ENCODE results near the gene SMOC1.

Gene SMOC1, protein sequence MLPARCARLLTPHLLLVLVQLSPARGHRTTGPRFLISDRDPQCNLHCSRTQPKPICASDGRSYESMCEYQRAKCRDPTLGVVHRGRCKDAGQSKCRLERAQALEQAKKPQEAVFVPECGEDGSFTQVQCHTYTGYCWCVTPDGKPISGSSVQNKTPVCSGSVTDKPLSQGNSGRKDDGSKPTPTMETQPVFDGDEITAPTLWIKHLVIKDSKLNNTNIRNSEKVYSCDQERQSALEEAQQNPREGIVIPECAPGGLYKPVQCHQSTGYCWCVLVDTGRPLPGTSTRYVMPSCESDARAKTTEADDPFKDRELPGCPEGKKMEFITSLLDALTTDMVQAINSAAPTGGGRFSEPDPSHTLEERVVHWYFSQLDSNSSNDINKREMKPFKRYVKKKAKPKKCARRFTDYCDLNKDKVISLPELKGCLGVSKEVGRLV

DNA sequence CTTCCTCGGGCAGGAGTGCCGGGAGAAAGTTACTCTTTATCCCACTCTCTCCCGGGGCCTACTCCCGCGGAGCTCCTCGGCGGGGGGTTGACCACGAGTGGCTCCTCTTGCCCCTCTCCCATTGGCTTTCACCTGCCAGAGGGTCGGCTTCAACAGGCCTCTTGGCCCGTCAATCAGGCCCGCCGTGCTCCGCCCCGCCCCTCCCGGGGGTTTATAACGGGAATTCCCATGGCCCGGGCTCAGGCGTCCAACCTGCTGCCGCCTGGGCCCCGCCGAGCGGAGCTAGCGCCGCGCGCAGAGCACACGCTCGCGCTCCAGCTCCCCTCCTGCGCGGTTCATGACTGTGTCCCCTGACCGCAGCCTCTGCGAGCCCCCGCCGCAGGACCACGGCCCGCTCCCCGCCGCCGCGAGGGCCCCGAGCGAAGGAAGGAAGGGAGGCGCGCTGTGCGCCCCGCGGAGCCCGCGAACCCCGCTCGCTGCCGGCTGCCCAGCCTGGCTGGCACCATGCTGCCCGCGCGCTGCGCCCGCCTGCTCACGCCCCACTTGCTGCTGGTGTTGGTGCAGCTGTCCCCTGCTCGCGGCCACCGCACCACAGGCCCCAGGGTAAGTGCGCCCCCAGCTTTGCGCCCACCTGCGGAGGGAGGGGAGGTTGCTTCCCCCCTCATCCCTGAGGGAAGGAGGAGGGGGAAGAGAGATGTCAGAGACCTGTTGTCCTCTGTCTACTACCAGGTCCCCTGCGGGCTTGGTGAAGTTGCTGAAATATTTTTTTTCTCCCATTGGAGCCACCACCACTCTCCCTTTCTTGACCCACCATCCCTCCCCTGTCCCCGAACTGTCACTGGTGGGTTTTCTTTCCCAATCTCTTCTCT, at the start of gene SMOC1:
Gene SMOC1, plus strand, starts transcription at position 242 of the 869 bp plus-strand sequence. Its CDS starts 263 bp downstream, at position 505.
- no peak for DNase-seq (ENCODE audit: low read depth)

- no peak for DNase-seq (ENCODE audit: low read depth)
These were observed 40.3 kb upstream of the SMOC1 start for GRCh38 chr14:69838881-69839416.

GRCh38 chr14:69839661-69840060, 39.6 kb upstream of the SMOC1 start:
- DNase-seq (ENCODE audit: low read depth), result no peak

DNA sequence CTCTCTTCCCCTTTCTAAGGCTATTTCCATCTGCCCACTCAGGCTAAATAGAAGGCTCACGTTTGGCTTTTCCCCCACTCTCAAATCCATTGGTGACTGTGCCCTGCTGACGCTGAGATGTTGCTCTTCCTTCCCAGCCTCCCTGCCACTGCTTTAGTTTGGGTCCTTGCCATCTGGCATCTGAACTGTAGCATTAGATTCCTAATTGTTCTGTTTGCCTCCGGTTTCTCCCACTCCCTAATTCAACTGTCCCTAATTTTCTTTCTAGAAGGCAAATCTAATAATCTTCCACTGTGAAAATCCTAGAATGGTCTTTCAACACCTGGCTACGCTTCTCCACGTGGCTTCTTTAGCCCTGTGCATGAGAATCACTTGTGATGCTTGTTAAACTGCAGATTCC, 37.6 kb upstream of the SMOC1 start:
- DNase-seq (ENCODE audit: low read depth), result no peak

DNA sequence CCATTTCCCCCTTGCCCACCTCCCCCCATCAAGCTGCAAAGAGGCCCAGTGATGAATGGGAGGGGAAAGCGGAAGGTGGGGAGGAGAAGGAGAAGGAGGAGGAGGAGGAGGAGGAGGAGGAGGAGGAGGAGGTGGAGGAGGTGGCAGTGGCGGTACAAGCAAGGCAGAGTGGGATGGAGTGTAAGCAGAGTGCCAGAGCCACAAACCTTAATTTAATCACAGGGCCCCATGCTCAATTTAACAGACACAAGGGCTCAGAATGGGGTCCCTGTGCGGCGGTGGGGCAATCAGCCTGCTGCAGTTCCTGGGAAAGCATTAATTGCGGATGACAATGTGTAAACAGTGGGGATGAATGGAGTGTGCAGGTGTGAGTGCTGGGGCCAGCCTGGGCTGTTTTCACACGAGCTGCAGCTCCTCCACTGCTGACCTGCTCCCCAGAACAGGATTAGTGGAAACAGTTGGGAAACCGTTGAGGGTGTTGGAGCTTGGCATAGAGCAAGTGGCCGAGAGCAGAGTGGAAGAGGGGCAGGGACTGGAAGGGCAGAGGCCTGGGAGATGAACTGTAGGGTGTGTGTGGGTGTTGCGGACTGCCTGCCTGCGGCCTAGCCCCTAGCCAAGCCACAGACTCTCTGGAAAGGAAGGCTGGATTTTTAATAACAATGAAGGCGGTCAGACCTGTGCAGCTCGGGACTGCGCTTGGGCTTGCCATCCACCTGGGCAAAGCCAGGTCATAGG, 36.4 kb upstream of the SMOC1 start:
- DNase-seq (ENCODE audit: low read depth), result no peak

- no peak for DNase-seq (ENCODE audit: low read depth)
These were observed 35.0 kb upstream of the SMOC1 start for GRCh38 chr14:69844171-69844570.

DNA sequence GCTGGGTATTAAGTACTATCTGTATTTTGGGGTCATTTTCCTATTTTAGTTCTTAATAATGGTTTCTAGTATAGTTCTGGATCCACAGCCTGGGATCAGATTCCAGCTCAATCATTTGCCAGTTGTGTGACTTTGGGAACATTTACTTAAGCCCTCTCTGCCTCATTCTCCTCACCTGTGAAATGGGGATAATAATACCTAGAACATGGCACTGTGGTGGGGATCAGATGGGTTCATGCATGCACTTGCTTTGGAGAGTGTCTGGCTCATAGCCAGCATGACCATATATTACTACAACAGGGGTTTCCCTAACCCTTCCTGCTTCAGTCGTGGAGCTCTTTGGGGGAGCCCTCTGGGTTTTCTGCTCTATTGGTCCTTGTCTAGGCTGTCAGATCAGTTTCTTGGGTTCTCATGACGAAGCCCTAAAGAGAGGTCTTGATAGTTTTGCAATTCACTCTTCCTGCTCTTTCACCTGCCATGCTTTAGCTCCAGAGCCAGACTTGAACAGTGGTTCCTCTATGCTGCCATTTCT, 34.1 kb upstream of the SMOC1 start:
- DNase-seq (ENCODE audit: low read depth), result no peak

GRCh38 chr14:69845787-69846186, 33.4 kb upstream of the SMOC1 start:
- DNase-seq (ENCODE audit: low read depth), result no peak

- no peak for DNase-seq (ENCODE audit: low read depth)
These were observed 31.1 kb upstream of the SMOC1 start for GRCh38 chr14:69848156-69848555.

- DNase-seq (ENCODE audit: low read depth), result no peak
These were observed 30.3 kb upstream of the SMOC1 start for GRCh38 chr14:69848903-69849391.

DNA sequence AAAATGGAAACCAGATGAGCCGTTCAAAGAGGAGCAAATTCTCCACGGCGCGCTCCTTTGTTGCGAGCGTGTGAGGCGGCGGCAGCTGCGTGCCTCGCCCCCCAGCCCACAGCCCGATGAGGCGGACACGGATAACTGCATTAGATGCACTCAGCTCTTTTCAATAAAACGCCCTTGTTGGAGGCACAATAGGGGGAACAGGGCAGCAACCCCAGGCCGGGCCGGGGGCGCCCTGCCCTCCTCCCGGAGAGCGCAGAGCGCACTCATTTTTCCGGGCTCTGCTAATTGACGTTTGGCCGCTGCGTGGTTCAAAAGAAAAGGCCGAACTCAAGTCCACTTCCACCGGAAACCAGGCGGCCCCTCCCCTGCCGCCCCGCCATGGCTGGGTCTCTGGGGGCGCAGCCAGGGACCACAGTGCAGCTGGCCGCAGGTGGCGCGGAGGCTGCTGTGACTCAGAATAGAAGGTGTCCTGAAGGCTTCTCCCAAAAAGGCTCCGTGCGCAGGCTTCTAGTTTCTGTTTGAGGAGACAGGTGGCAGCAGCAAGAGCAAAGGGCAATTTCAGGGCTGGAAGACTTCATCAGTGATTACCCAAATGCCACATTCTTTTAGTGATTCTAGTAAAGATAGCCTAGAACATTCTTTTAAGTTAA, 29.0 kb upstream of the SMOC1 start:
- DNase-seq (ENCODE audit: low read depth), result no peak

- no peak for DNase-seq (ENCODE audit: low read depth)
These were observed 28.5 kb upstream of the SMOC1 start for GRCh38 chr14:69850736-69851112.

GRCh38 chr14:69852531-69853321, 26.5 kb upstream of the SMOC1 start:
- DNase-seq (ENCODE audit: low read depth), result no peak

DNA sequence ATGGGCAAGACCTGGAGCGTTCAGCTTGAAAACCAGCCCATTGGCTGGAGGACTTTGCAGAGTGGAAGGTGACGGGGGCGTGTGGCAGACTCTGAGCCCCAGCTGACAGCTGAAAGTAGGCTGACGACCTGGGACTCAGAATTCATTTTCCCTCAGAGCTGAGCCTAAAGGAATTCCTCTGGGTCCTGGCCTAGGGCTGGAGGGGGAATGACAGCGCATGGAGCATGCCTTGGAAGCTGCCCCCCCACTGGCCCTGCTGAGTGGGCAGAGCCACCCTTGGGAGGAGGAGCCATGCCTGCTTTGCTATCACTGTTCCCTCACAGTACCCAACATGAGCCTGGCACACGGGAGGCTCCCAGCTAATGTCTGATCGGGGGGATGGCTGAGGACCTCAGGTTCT, 25.4 kb upstream of the SMOC1 start:
- no peak for DNase-seq (ENCODE audit: low read depth)

DNA sequence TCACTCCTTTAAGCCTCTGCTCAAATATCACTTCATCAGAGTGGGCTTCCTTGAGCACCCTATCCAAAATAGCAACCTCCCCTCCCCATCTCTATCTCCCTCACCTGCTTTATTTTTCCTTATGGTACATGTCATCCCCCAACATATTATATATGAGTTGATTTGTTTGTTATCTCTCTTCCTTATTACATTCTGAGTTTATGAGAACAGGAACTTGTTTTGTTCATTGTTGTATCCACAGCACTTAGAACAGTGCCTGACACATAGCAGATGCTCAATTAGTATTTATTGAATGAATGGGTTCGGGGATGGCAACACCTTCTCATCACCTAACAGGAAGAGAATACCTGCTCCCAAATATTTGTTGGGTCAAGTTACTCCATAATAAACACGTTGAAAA, 24.6 kb upstream of the SMOC1 start:
- no peak for DNase-seq (ENCODE audit: low read depth)

GRCh38 chr14:69855180-69855832, 23.9 kb upstream of the SMOC1 start:
- no peak for DNase-seq (ENCODE audit: low read depth)

- DNase-seq (ENCODE audit: low read depth), result no peak
These were observed 20.4 kb upstream of the SMOC1 start for GRCh38 chr14:69858801-69859200.

DNA sequence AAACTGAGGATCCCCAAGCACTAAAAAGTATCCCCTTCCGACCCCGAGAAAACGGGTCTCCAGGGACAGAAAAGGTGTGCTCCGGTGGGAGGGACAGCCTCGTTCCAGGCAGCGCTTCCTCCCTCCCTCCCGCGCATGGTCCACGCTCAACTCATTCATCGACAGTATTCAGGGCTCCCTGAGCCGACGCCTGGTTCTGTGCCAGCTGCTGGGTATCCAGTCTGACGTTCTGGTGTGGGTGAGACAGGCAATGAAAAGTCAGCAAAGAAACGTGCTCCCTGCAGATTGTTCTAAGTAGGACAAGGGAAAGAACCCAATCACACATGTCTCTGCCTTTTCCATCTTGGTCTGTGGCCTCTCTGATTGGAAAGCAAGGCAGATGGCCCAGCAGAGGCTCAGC, 19.6 kb upstream of the SMOC1 start:
- DNase-seq (ENCODE audit: low read depth), result no peak

DNA sequence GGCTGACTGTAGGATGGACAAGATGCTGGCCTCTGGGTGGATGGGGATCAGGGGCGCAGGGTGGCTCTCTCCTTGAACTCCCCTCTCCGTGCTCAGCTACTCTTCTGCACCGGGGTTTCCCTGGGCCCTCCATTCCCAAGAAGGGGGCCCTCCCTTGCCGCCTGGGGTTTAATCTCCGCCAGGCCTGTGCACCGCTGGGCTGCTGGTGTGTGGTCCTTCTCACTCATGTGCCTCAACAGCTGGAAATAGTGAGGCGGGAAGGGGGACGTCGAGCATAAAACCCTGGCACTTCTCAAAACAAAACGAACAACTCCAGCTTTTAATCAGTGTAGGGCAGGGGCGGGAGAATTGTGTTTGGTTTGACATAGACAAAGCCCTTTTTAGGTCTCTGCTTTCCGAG, 19.0 kb upstream of the SMOC1 start:
- DNase-seq (ENCODE audit: low read depth), result no peak

DNA sequence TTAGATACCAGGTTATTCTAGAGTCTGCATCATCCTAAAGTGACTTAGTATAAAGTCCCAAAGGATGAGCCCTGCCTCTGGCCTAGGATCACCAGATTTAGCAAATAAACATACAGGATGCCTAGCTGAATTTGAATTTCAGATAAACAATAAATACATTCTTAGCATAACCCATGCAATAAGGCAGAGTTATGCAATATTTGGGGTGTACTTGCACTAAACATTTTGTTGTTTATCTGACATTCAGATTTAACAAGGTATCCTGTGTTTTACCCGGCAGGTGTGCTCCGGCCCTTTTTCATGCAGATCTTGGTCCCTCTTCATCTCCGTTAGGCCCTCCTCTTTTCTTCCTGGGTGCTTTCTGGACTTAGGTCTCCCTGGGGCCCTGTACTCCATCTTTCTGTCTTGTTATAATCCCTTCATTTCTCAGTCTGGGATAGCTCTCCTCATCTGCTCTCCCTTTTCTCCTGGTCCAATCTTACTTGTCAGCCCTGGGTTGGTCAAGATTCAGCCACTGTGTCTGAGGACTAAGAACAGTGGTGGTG, 18.1 kb upstream of the SMOC1 start:
- DNase-seq (ENCODE audit: low read depth), result no peak

All from GM04503 (cell line).